ENCODE measurements around the gene TMEM86A.

The TMEM86A gene

GRCh38 chr11:18727479-18728236 is 29.1 kb downstream of the TMEM86A start:
- peak; percentile 83 for DNase-seq

- no peak for DNase-seq
These were observed 30.1 kb downstream of the TMEM86A start for GRCh38 chr11:18728658-18729057.

- DNase-seq: no peak
These were observed 30.8 kb downstream of the TMEM86A start for GRCh38 chr11:18729426-18729825.

- DNase-seq: no peak
These were observed 31.4 kb downstream of the TMEM86A start for GRCh38 chr11:18730020-18730419.

GRCh38 chr11:18731441-18731840 is 32.9 kb downstream of the TMEM86A start:
- no peak for DNase-seq

- peak; percentile 80 for DNase-seq
These were observed 33.6 kb downstream of the TMEM86A start for GRCh38 chr11:18731949-18732821.

- no peak for DNase-seq
These were observed 34.6 kb downstream of the TMEM86A start for GRCh38 chr11:18733202-18733601.

- DNase-seq: peak; percentile 76
These were observed 38.1 kb downstream of the TMEM86A start for GRCh38 chr11:18736590-18737148.

GRCh38 chr11:18737642-18738041 is 39.1 kb downstream of the TMEM86A start:
- DNase-seq: no peak

GRCh38 chr11:18739685-18740084 is 41.1 kb downstream of the TMEM86A start:
- DNase-seq: no peak

GRCh38 chr11:18741783-18742182 is 43.2 kb downstream of the TMEM86A start:
- DNase-seq: no peak

- no peak for DNase-seq
These were observed 44.8 kb downstream of the TMEM86A start for GRCh38 chr11:18743365-18743764.

- DNase-seq: no peak
These were observed 45.4 kb downstream of the TMEM86A start for GRCh38 chr11:18743900-18744514.

GRCh38 chr11:18745251-18745650 is 46.7 kb downstream of the TMEM86A start:
- no peak for DNase-seq

GRCh38 chr11:18748766-18749365 is 50.3 kb downstream of the TMEM86A start:
- DNase-seq: no peak

- DNase-seq: peak; percentile 97
These were observed 51.2 kb downstream of the TMEM86A start for GRCh38 chr11:18749681-18750319.

- DNase-seq: no peak
These were observed 52.4 kb downstream of the TMEM86A start for GRCh38 chr11:18750944-18751343.

GRCh38 chr11:18752502-18752901 is 53.9 kb downstream of the TMEM86A start:
- no peak for DNase-seq

GRCh38 chr11:18754308-18754707 is 55.7 kb downstream of the TMEM86A start:
- DNase-seq: no peak

All from islet precursor cell (in vitro differentiated cells).